ENCODE measurements around the gene IRX4. TPM values are rescaled to one million over a fixed set of nuclear protein-coding genes. Genes with fewer than 3 reads are reported as not detected.

The IRX4 gene
- polyA plus RNA-seq, 1 of the 3 experiments (the other 2 are of a cell fraction), result not detected

DNA sequence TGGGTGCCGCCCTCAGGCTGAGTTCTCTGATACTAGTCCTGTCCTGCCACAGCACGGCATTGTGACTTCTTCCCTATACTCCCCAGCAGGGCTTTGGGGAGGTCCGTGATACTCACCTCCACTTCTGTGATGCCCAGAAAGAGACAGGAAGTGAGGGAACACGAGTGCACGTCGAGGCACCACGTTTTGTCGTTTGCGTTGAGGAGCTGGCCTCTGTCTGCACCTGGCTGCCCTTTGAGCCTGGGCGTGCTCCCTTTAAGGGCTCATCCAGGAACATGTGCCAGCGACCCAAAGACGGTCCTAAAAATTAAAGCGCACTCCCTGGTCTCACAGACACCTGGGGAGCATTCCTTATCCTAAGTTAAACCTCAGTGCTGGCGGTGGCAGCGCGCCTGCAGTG, 8.7 kb upstream of the IRX4 start:
- Histone ChIP-seq H3K4me1 (ENCODE audit: control insufficient read depth in 1 of 2, insufficient read depth in 2 of 2, low read depth in 1 of 2, low read length in 1 of 2) (no peaks in the 10 kb centered on the region), H3K27ac (ENCODE audit: low read depth in 2 of 2, low read length in 1 of 2) (no peak overlapping the region), H3K79me2 (ENCODE audit: insufficient read depth) (no peaks in the 10 kb centered on the region), H2AFZ (ENCODE audit: low read depth) (no peak overlapping the region), H4K20me1 (ENCODE audit: insufficient read depth) (no peaks in the 10 kb centered on the region), H3K36me3 (replicated peaks in 1 of 2; ENCODE audit: control insufficient read depth in 1 of 2, insufficient read depth in 2 of 2, low read length in 1 of 2) (no peaks in the 10 kb centered on the region), H3K9me3 (no peaks in the 10 kb centered on the region), H3K4me3 (ENCODE audit: low read depth in 2 of 2, low read length in 1 of 2) (no peak overlapping the region), H3K4me2 (no peak overlapping the region), H3F3A (replicated peaks; ENCODE audit: insufficient read depth) (no peaks in the 10 kb centered on the region), H3K27me3 (ENCODE audit: insufficient read depth) (peaks cover 79% of the 10 kb centered on the region), H3K9ac (no peak overlapping the region), H3K9me2 (no peaks in the 10 kb centered on the region)
- no peak for DNase-seq
- WGBS (ENCODE audit: low lambda C conversion rate), result 7% methylated on average over 12 of the region's 16 CpGs
- ChIA-PET CTCF (no interaction called here), POLR2A (no interaction called here)
- TF ChIP-seq, protein P1, sequence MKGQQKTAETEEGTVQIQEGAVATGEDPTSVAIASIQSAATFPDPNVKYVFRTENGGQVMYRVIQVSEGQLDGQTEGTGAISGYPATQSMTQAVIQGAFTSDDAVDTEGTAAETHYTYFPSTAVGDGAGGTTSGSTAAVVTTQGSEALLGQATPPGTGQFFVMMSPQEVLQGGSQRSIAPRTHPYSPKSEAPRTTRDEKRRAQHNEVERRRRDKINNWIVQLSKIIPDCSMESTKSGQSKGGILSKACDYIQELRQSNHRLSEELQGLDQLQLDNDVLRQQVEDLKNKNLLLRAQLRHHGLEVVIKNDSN (IDR thresholded peaks at IDR 0.05; ENCODE audit: borderline replicate concordance, low read depth), result no peak
- TF ChIP-seq SMC3 (IDR thresholded peaks at IDR 0.05; ENCODE audit: low read depth, low read length) (no peak), SIN3A (IDR thresholded peaks at IDR 0.05; ENCODE audit: borderline replicate concordance, low read depth, low read length) (no peak), NFIC (IDR thresholded peaks at IDR 0.05; ENCODE audit: borderline replicate concordance) (no peak), RFX5 (IDR thresholded peaks at IDR 0.05; ENCODE audit: low read length) (no peak), GATA2 (CRISPR knock-in tag; IDR thresholded peaks at IDR 0.05) (no peak)
- TF ChIP-seq, protein P2, sequence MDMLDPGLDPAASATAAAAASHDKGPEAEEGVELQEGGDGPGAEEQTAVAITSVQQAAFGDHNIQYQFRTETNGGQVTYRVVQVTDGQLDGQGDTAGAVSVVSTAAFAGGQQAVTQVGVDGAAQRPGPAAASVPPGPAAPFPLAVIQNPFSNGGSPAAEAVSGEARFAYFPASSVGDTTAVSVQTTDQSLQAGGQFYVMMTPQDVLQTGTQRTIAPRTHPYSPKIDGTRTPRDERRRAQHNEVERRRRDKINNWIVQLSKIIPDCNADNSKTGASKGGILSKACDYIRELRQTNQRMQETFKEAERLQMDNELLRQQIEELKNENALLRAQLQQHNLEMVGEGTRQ (IDR thresholded peaks at IDR 0.05; ENCODE audit: borderline replicate concordance, low read depth, low read length), result no peak

DNA sequence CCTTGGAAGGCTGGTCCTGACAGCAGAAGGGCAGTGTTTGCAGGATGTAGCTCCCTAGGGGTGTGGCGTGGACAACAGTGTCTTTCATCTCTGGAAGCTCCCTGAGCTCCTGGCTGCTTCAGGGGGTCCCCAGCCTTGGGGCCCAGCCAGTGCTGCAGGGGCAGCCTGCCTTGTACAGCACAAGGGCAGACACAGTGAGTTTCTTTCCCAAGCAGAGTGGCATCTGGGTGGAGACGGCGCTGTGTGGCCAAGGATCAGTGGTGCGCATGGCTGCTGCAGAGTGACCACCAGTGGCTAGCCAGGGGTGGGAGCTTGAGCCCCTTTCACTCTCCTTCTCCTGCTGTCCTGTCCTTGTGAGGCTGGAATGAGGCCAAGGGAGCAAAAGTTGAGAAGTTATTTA, 7.6 kb upstream of the IRX4 start:
- Histone ChIP-seq H3K4me2 (no peak overlapping the region), H3K27ac (ENCODE audit: low read depth in 2 of 2, low read length in 1 of 2) (no peak overlapping the region), H3K9me2 (no peaks in the 10 kb centered on the region), H3K9ac (no peak overlapping the region), H3K4me1 (ENCODE audit: control insufficient read depth in 1 of 2, insufficient read depth in 2 of 2, low read depth in 1 of 2, low read length in 1 of 2) (no peaks in the 10 kb centered on the region), H3F3A (replicated peaks; ENCODE audit: insufficient read depth) (no peaks in the 10 kb centered on the region), H4K20me1 (ENCODE audit: insufficient read depth) (no peaks in the 10 kb centered on the region), H3K27me3 (ENCODE audit: insufficient read depth) (peaks cover 82% of the 10 kb centered on the region), H2AFZ (ENCODE audit: low read depth) (no peak overlapping the region), H3K36me3 (replicated peaks in 1 of 2; ENCODE audit: control insufficient read depth in 1 of 2, insufficient read depth in 2 of 2, low read length in 1 of 2) (no peaks in the 10 kb centered on the region), H3K79me2 (ENCODE audit: insufficient read depth) (no peaks in the 10 kb centered on the region), H3K4me3 (ENCODE audit: low read depth in 2 of 2, low read length in 1 of 2) (no peak overlapping the region), H3K9me3 (no peaks in the 10 kb centered on the region)
- TF ChIP-seq, protein P1 (IDR thresholded peaks at IDR 0.05; ENCODE audit: borderline replicate concordance, low read depth), result no peak
- no peak for TF ChIP-seq ELF1 (IDR thresholded peaks at IDR 0.05)
- ChIA-PET CTCF (no interaction called here), POLR2A (no interaction called here)
- no peak for DNase-seq
- WGBS (ENCODE audit: low lambda C conversion rate), result 13% methylated on average over 4 of the region's 4 CpGs

Measured in SK-N-SH (cell line).